Measurements from ENCODE around the gene LRP4. TPM values are rescaled to one million over a fixed set of nuclear protein-coding genes. Genes with fewer than 3 reads are reported as not detected.
A peak's percentile ranks its signal among the peaks of the same experiment; 100 is the strongest.

Gene LRP4
- total and polyA plus RNA-seq, 2 of the 13 experiments (the other 11 are each of a cell fraction or from before 2014, with no cell fraction given): 4.7 to 13.3 TPM

DNA sequence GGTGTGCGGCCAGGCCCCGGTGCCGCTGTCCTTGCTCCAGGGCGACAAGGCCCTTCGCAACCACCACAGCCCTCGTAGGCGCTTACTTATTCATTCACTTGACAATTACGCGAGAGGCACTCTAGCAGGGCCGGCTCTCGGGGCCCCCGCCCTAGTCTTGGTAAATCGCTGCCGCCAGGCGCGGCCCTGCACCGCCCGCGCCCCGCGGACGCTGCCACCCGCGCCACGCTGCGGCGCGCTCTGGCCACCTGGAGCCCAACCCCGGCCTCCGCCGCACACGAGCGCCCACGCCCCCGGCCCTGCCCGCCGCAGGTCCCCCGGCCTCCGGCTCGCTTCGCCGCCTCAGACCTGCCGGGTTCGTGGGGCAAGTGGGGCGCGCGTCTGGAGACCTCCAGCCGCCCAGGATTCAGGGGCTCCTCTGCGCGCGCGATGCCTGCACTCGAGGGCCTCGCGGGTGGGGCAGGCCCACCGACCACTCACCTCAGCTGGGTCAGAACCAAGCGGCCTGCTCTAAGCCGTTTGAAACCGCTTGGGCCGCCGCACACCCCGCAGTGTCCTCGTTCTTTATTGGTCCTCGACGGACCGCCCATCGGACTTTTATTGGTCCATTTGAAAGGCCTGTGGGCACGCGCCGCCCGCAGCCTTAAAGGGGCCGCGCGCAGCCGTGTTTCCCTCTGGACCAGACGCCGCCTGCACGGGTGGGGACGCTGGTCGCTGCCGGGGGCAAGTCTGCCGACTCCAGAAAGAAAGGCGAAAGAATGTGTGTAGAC lies 72.4 kb downstream of the LRP4 start, which contains the start of gene CKAP5 (continued):
- TF ChIP-seq AGO2 (optimal IDR thresholded peaks at IDR 0.05; ENCODE audit: low read depth, low read length): peak; percentile 48
- TF ChIP-seq, protein P1, sequence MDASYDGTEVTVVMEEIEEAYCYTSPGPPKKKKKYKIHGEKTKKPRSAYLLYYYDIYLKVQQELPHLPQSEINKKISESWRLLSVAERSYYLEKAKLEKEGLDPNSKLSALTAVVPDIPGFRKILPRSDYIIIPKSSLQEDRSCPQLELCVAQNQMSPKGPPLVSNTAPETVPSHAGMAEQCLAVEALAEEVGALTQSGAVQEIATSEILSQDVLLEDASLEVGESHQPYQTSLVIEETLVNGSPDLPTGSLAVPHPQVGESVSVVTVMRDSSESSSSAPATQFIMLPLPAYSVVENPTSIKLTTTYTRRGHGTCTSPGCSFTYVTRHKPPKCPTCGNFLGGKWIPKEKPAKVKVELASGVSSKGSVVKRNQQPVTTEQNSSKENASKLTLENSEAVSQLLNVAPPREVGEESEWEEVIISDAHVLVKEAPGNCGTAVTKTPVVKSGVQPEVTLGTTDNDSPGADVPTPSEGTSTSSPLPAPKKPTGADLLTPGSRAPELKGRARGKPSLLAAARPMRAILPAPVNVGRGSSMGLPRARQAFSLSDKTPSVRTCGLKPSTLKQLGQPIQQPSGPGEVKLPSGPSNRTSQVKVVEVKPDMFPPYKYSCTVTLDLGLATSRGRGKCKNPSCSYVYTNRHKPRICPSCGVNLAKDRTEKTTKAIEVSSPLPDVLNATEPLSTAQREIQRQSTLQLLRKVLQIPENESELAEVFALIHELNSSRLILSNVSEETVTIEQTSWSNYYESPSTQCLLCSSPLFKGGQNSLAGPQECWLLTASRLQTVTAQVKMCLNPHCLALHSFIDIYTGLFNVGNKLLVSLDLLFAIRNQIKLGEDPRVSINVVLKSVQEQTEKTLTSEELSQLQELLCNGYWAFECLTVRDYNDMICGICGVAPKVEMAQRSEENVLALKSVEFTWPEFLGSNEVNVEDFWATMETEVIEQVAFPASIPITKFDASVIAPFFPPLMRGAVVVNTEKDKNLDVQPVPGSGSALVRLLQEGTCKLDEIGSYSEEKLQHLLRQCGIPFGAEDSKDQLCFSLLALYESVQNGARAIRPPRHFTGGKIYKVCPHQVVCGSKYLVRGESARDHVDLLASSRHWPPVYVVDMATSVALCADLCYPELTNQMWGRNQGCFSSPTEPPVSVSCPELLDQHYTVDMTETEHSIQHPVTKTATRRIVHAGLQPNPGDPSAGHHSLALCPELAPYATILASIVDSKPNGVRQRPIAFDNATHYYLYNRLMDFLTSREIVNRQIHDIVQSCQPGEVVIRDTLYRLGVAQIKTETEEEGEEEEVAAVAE (CRISPR knock-in tag; IDR thresholded peaks at IDR 0.05; ENCODE audit: borderline replicate concordance): peak; percentile 100
- TF ChIP-seq MTF1 (CRISPR knock-in tag; IDR thresholded peaks at IDR 0.05): no peak
- TF ChIP-seq HCFC1 (IDR thresholded peaks at IDR 0.05; ENCODE audit: low read depth, low read length): peak; percentile 25; the same call in 1 of the 2 replicates
- no peak for TF ChIP-seq ZNF207 (IDR thresholded peaks at IDR 0.05; ENCODE audit: borderline replicate concordance)
- no peak for TF ChIP-seq ZNF569 (CRISPR knock-in tag; IDR thresholded peaks at IDR 0.05; ENCODE audit: borderline replicate concordance)
- TF ChIP-seq MAFK (conservative IDR thresholded peaks at IDR 0.05 in 1 of 2, IDR thresholded peaks at IDR 0.05 in 1 of 2; ENCODE audit: low read length in 2 of 2): no peak
- TF ChIP-seq FOXK2 (IDR thresholded peaks at IDR 0.05): 0 out of 2 replicates have a peak, but pooled peaks have one; percentile 14
- TF ChIP-seq ZMYM2 (CRISPR knock-in tag; IDR thresholded peaks at IDR 0.05): no peak
- no peak for TF ChIP-seq KDM4B (CRISPR knock-in tag; IDR thresholded peaks at IDR 0.05)
- TF ChIP-seq ZNF34 (CRISPR knock-in tag; IDR thresholded peaks at IDR 0.05; ENCODE audit: borderline replicate concordance): peak; percentile 90; the same call in 1 of the 2 replicates
- TF ChIP-seq ATF7-NPFF (CRISPR knock-in tag; IDR thresholded peaks at IDR 0.05; ENCODE audit: low read depth): no peak; the same call in none of the 2 replicates
- TF ChIP-seq, protein P2, sequence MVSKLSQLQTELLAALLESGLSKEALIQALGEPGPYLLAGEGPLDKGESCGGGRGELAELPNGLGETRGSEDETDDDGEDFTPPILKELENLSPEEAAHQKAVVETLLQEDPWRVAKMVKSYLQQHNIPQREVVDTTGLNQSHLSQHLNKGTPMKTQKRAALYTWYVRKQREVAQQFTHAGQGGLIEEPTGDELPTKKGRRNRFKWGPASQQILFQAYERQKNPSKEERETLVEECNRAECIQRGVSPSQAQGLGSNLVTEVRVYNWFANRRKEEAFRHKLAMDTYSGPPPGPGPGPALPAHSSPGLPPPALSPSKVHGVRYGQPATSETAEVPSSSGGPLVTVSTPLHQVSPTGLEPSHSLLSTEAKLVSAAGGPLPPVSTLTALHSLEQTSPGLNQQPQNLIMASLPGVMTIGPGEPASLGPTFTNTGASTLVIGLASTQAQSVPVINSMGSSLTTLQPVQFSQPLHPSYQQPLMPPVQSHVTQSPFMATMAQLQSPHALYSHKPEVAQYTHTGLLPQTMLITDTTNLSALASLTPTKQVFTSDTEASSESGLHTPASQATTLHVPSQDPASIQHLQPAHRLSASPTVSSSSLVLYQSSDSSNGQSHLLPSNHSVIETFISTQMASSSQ (IDR thresholded peaks at IDR 0.05; ENCODE audit: low read depth): no peak
- TF ChIP-seq, protein P2 (CRISPR knock-in tag; IDR thresholded peaks at IDR 0.05; ENCODE audit: borderline replicate concordance): no peak; the same call in 1 of the 2 replicates
- TF ChIP-seq, protein P3, sequence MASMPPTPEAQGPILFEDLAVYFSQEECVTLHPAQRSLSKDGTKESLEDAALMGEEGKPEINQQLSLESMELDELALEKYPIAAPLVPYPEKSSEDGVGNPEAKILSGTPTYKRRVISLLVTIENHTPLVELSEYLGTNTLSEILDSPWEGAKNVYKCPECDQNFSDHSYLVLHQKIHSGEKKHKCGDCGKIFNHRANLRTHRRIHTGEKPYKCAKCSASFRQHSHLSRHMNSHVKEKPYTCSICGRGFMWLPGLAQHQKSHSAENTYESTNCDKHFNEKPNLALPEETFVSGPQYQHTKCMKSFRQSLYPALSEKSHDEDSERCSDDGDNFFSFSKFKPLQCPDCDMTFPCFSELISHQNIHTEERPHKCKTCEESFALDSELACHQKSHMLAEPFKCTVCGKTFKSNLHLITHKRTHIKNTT (CRISPR knock-in tag; IDR thresholded peaks at IDR 0.05): no peak
- TF ChIP-seq FOXM1 (CRISPR knock-in tag; IDR thresholded peaks at IDR 0.05): peak; percentile 88
- TF ChIP-seq, protein P4, sequence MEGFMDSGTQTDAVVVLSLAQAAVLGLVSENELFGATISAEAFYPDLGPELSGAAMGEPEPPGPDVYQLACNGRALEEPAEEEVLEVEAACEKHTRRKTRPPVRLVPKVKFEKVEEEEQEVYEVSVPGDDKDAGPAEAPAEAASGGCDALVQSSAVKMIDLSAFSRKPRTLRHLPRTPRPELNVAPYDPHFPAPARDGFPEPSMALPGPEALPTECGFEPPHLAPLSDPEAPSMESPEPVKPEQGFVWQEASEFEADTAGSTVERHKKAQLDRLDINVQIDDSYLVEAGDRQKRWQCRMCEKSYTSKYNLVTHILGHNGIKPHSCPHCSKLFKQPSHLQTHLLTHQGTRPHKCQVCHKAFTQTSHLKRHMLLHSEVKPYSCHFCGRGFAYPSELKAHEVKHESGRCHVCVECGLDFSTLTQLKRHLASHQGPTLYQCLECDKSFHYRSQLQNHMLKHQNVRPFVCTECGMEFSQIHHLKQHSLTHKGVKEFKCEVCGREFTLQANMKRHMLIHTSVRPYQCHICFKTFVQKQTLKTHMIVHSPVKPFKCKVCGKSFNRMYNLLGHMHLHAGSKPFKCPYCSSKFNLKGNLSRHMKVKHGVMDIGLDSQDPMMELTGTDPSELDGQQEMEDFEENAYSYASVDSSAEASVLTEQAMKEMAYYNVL (CRISPR knock-in tag; IDR thresholded peaks at IDR 0.05; ENCODE audit: borderline replicate concordance): no peak

Measured in HepG2 (cell line).